Left lung (tissue), 10 donors: Measurements from ENCODE around the gene ZSCAN5A. TPM values are rescaled to one million over a fixed set of nuclear protein-coding genes. Genes with fewer than 3 reads are reported as not detected.

ENCODE experiments used
- ATAC-seq: fragments of 200-7000 bp; cut with Tn5 transposase; one replicate; pipeline ENCODE4 v1.9.1; 2020; ENCODE audit warnings: moderate library complexity
- DNase-seq, 4 donors: peaks; one replicate each; pipeline ENCODE4 v3.0.0-alpha.2; 2013 to 2020
- H3K27ac ChIP-seq, 2 donors: fragments of 200-600 bp; sonication (generic) in 1 of 2; one replicate each; pipeline versions ENCODE4 v1.5.0 to v1.8.0; 2020 to 2021
- H3K27me3 ChIP-seq, 2 donors: fragments of 200-600 bp; sonication (generic) in 1 of 2; one replicate each; pipeline versions ENCODE4 v1.5.0 to v1.8.0; 2020 to 2021
- H3K36me3 ChIP-seq, 2 donors: fragments of 200-600 bp; sonication (generic) in 1 of 2; one replicate each; pipeline versions ENCODE4 v1.5.0 to v1.8.0; 2020 to 2021
- H3K4me1 ChIP-seq, 2 donors: fragments of 200-600 bp; one replicate each; pipeline ENCODE4 v1.8.0; 2021
- H3K4me3 ChIP-seq, 2 donors: fragments of 200-600 bp; sonication (generic) in 1 of 2; one replicate each; pipeline versions ENCODE4 v1.5.0 to v1.8.0; 2020 to 2021; ENCODE audit warnings: mild to moderate bottlenecking in 1 of 2
- H3K9me3 ChIP-seq, 2 donors: fragments of 200-600 bp; sonication (generic) in 1 of 2; one replicate each; pipeline versions ENCODE4 v1.5.0 to v1.8.0; 2020 to 2021
- CTCF ChIP-seq, 2 donors: fragments of 200-600 bp; sonication (generic) in 1 of 2; IDR thresholded peaks; one replicate each; pipeline versions ENCODE4 v1.5.0 to v1.8.0; 2021; ENCODE audit warnings: antibody characterized with exemption in 2 of 2
- intact Hi-C, 2 donors: fragments of 100-400 bp; cut with DNase I; formaldehyde crosslinking; loops; one replicate each; pipeline versions ENCODE4 v1.11.2 to v1.14.2; 2022
- polyA plus RNA-seq, 6 donors: library from polyadenylated mRNA; unstranded; fragments of 120-200 nt; gene quantifications; one replicate each; pipeline ENCODE4 v1.2.1, GENCODE V29; 2013; ENCODE audit not compliant: insufficient read length in 6 of 6
- total RNA-seq, 2 donors: library from RNA; stranded (reverse); fragmentation: NEBNext Ultra II Directional; extraction: Animal tissue kit (Norgen Biotek cat#: 25700); gene quantifications; one replicate each; pipeline ENCODE4 v1.2.1, GENCODE V29; 2021
- donor health status: DM: no; HTN: yes; CAD: no.
- donor health status: DM: no; HTN: no; CAD: no.

ZSCAN5A gene
- total and polyA plus RNA-seq, 8 donors = 6.8 to 21.8 (median 16.9) TPM

- intact Hi-C loops = no loop called here
- Histone ChIP-seq H3K4me3 (no peak overlapping the region), H3K4me1 (peaks cover 0 to 50% of the 10 kb centered on the region in 2 donors), H3K36me3 (no peaks in the 10 kb centered on the region), H3K27me3 (no peaks in the 10 kb centered on the region), H3K27ac (peak overlapping the region in 1 of 2 donors; percentile 48), H3K9me3 (no peaks in the 10 kb centered on the region)
- TF ChIP-seq CTCF (IDR thresholded peaks at IDR 0.05) = no peak
- no peak for ATAC-seq
- no peak for DNase-seq
Observed at GRCh38 chr19:56319991-56320390, 5.4 kb upstream of the ZSCAN5A start.

DNA sequence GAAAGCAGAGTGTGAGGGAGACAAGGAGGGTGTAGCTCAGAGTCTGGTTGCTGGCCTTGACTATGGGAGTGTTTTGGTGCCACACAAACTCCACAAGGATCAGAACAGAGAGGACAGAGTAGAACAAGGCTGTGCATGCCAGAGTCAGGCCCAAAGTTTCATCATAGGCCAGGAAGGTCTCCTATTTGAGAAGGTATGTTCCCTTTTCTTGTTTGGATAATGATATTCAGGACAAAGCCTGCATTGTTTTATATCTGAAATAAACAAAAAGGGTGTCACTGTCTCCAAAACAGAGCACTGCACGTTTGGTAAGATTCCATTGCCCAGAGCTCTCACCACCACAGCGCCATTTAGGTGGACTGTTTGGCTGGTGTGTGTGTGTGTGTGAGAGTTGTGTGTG lies 3.1 kb upstream of the ZSCAN5A start:
- no peaks in the 10 kb centered on the region for H3K36me3 ChIP-seq
- DNase-seq = no peak
- TF ChIP-seq CTCF (IDR thresholded peaks at IDR 0.05) = no peak
- no peak for ATAC-seq
- no peaks in the 10 kb centered on the region for H3K27me3 ChIP-seq
- H3K27ac ChIP-seq = no peak overlapping the region
- H3K4me3 ChIP-seq = no peak overlapping the region
- no peaks in the 10 kb centered on the region for H3K9me3 ChIP-seq
- H3K4me1 ChIP-seq = peaks cover 0 to 63% of the 10 kb centered on the region in 2 donors
- intact Hi-C loops = no loop called here

DNA sequence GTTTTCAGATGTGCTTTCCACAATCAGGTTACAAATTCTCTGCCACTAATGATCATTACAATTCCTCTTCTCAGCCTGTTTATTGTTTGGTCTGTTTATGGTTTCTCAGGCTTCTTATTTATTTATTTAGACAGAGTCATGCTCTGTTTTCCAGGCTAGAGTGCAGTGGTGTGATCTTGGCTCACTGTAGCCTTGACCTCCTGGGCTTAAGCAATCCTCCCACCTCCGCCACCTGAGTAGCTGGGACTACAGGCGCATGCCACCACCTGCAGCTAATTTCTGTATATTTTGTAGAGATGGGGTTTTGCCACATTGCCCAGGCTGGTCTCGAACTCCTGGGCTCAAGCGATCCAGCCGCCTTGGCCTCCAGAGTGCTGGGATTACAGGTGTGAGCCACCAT lies 2.1 kb upstream of the ZSCAN5A start:
- Histone ChIP-seq H3K4me1 (peaks cover 0 to 63% of the 10 kb centered on the region in 2 donors), H3K27me3 (no peaks in the 10 kb centered on the region), H3K9me3 (no peaks in the 10 kb centered on the region), H3K4me3 (no peak overlapping the region), H3K36me3 (no peaks in the 10 kb centered on the region), H3K27ac (no peak overlapping the region)
- no peak for ATAC-seq
- no peak for DNase-seq
- intact Hi-C loops = no loop called here
- no peak for TF ChIP-seq CTCF (IDR thresholded peaks at IDR 0.05)

DNA sequence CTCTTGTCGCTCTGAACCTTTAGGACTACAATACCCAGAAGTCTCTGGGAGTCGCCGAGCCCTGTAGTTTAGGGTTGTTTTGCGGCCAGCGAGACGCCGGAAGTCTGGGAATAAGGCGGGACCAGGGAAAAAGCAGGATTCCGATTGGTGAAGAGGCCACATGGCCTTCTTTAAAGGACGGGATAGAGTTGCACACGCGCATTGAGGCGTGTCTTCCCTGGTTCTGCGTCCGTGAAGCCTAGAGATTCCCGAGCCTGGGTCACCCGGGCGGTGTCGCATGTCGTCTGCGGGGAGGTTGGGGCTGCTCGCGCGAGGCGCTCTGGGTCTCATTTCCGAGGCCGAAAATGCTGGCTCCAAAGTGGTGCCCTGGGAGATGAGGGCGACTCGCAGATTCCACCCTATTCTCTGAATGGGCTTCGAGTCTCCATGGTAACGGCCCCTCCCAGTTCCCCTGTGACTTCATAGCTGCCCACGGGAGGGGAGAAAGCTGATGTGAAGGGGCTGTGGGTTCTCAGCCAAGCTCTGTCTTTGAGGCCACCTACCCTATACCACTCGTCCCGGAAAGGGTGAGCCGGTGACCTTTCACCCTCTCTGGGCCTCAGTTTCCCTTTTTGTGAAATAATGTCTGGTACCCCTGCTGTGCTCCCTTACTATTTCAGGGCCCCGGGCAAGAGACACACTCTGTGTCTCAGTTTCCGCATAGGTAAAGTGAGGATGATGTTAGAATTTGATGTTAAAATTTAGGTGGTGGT lies 614 bp upstream of the ZSCAN5A start:
- Histone ChIP-seq H3K4me3 (peak overlapping the region; percentile 62 to 64), H3K9me3 (no peaks in the 10 kb centered on the region), H3K4me1 (peaks cover 0 to 50% of the 10 kb centered on the region in 2 donors), H3K36me3 (no peaks in the 10 kb centered on the region), H3K27ac (peak overlapping the region; percentile 95 to 98), H3K27me3 (no peaks in the 10 kb centered on the region)
- ATAC-seq (peak; percentile 94), DNase-seq (peak; percentile 87 to 99 (median 96))
- intact Hi-C loops = no loop called here
- TF ChIP-seq CTCF (IDR thresholded peaks at IDR 0.05) = no peak

GRCh38 chr19:56314018-56314380 lies 640 bp downstream of the ZSCAN5A start:
- Histone ChIP-seq H3K4me1 (peaks cover 0 to 42% of the 10 kb centered on the region in 2 donors), H3K27me3 (no peaks in the 10 kb centered on the region), H3K4me3 (peak overlapping the region; percentile 62 to 64), H3K27ac (peak overlapping the region; percentile 95 to 98), H3K9me3 (no peaks in the 10 kb centered on the region), H3K36me3 (peaks cover 0 to 4% of the 10 kb centered on the region in 2 donors)
- ATAC-seq (peak; percentile 8), DNase-seq (peak in 1 of 4 donors; percentile 52)
- intact Hi-C loops = no loop called here
- TF ChIP-seq CTCF (IDR thresholded peaks at IDR 0.05) = no peak
